ENCODE results near the gene SCARF2. TPM values are rescaled to one million over a fixed set of nuclear protein-coding genes. Genes with fewer than 3 reads are reported as not detected.

Gene SCARF2
- total RNA-seq, 2 donors from 2014 or later = 49.4 to 108 TPM

DNA sequence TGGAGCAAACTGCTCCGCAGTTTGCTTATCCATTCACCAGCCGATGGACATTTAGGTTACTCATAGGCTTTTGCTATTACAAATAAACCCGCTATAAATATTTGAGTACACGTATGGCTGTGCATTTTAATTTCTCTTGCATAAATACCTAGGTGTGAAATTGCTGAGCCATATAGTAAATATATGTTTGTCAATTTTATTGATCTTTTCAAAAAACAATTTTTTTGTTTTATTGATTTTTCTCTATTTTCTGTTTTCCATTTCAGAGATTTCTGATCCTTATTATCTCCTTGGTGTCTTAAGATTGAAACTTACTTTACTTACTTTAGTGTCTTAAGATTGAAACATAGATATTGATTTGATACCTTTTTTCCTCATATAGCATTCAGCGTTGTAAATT, 39.2 kb downstream of the SCARF2 start:
- TF ChIP-seq CTCF (IDR thresholded peaks at IDR 0.05) = no peak
- Histone ChIP-seq H3K36me3 (peaks cover 8% of the 10 kb centered on the region), H3K27ac (no peak overlapping the region), H3K27me3 (replicated peaks; ENCODE audit: insufficient read depth) (no peaks in the 10 kb centered on the region), H3K4me3 (no peak overlapping the region), H3K9me3 (no peaks in the 10 kb centered on the region), H3K4me1 (ENCODE audit: control insufficient read depth in 1 of 2, low read depth in 2 of 2) (peaks cover 6 to 15% of the 10 kb centered on the region in 2 donors)
- ATAC-seq (ENCODE audit: insufficient number of reproducible peaks, low FRiP score, low read depth) (no peak), DNase-seq (ENCODE audit: low spot score) (no peak)

DNA sequence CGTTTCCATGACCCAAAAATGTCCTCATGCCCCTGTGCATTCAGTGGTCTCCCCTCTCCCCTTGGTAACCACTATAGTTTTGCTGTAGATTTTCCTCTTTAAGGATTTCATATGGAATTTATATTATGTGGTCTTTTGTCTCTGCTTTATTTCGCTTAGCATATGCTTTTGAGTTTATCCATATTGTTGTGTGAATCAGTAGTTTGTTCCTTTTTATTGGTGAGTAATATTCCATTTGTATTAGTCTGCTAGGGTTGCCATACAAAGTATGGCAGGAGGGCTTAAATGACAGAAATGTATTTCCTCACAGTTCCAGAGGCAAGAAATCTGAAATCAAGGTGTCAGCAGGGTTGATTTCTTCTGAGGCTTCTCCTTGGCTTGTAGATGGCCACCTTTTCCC, 40.1 kb downstream of the SCARF2 start:
- ATAC-seq (ENCODE audit: insufficient number of reproducible peaks, low FRiP score, low read depth) = no peak
- Histone ChIP-seq H3K27me3 (replicated peaks; ENCODE audit: insufficient read depth) (no peaks in the 10 kb centered on the region), H3K27ac (no peak overlapping the region)

GRCh38 chr22:20396639-20397038, 41.0 kb downstream of the SCARF2 start:
- no peak overlapping the region for H3K27ac ChIP-seq
- H3K27me3 ChIP-seq (replicated peaks; ENCODE audit: insufficient read depth) = no peaks in the 10 kb centered on the region
- no peak for TF ChIP-seq CTCF (IDR thresholded peaks at IDR 0.05)
- ATAC-seq (ENCODE audit: insufficient number of reproducible peaks, low FRiP score, low read depth) (no peak), DNase-seq (ENCODE audit: low spot score) (no peak)
- H3K4me1 ChIP-seq (ENCODE audit: control insufficient read depth in 1 of 2, low read depth in 2 of 2) = peaks cover 8 to 19% of the 10 kb centered on the region in 2 donors
- no peaks in the 10 kb centered on the region for H3K9me3 ChIP-seq
- no peak overlapping the region for H3K4me3 ChIP-seq
- H3K36me3 ChIP-seq = peaks cover 8% of the 10 kb centered on the region

More for the DNA sequence above, 40.1 kb downstream of the SCARF2 start:
- Histone ChIP-seq H3K4me1 (ENCODE audit: control insufficient read depth in 1 of 2, low read depth in 2 of 2) (peaks cover 8 to 19% of the 10 kb centered on the region in 2 donors), H3K4me3 (no peak overlapping the region), H3K9me3 (no peaks in the 10 kb centered on the region), H3K36me3 (peaks cover 8% of the 10 kb centered on the region)
- TF ChIP-seq CTCF (IDR thresholded peaks at IDR 0.05) = no peak
- DNase-seq (ENCODE audit: low spot score) = no peak

- H3K27ac ChIP-seq = no peak overlapping the region
- DNase-seq (ENCODE audit: low spot score) (no peak), ATAC-seq (ENCODE audit: insufficient number of reproducible peaks, low FRiP score, low read depth) (no peak)
- peaks cover 3% of the 10 kb centered on the region for H3K36me3 ChIP-seq
- peaks cover 8 to 19% of the 10 kb centered on the region in 2 donors for H3K4me1 ChIP-seq (ENCODE audit: control insufficient read depth in 1 of 2, low read depth in 2 of 2)
- no peak for TF ChIP-seq CTCF (IDR thresholded peaks at IDR 0.05)
- no peaks in the 10 kb centered on the region for H3K27me3 ChIP-seq (replicated peaks; ENCODE audit: insufficient read depth)
- no peak overlapping the region for H3K4me3 ChIP-seq
- H3K9me3 ChIP-seq = no peaks in the 10 kb centered on the region
Measured at GRCh38 chr22:20395907-20396287, 41.7 kb downstream of the SCARF2 start.

- DNase-seq (ENCODE audit: low spot score) = no peak
- H3K27me3 ChIP-seq (replicated peaks; ENCODE audit: insufficient read depth) = no peaks in the 10 kb centered on the region
- TF ChIP-seq CTCF (IDR thresholded peaks at IDR 0.05) = no peak
- H3K4me1 ChIP-seq (ENCODE audit: control insufficient read depth in 1 of 2, low read depth in 2 of 2) = peaks cover 8 to 19% of the 10 kb centered on the region in 2 donors
- no peak overlapping the region for H3K4me3 ChIP-seq
- no peak overlapping the region for H3K27ac ChIP-seq
- H3K9me3 ChIP-seq = no peaks in the 10 kb centered on the region
- no peak for ATAC-seq (ENCODE audit: insufficient number of reproducible peaks, low FRiP score, low read depth)
- no peaks in the 10 kb centered on the region for H3K36me3 ChIP-seq
Measured at GRCh38 chr22:20395181-20395906, 42.3 kb downstream of the SCARF2 start.

Data from thoracic aorta (tissue), 2 donors.